ENCODE results near the gene ZNF343.

The ZNF343 gene

DNA sequence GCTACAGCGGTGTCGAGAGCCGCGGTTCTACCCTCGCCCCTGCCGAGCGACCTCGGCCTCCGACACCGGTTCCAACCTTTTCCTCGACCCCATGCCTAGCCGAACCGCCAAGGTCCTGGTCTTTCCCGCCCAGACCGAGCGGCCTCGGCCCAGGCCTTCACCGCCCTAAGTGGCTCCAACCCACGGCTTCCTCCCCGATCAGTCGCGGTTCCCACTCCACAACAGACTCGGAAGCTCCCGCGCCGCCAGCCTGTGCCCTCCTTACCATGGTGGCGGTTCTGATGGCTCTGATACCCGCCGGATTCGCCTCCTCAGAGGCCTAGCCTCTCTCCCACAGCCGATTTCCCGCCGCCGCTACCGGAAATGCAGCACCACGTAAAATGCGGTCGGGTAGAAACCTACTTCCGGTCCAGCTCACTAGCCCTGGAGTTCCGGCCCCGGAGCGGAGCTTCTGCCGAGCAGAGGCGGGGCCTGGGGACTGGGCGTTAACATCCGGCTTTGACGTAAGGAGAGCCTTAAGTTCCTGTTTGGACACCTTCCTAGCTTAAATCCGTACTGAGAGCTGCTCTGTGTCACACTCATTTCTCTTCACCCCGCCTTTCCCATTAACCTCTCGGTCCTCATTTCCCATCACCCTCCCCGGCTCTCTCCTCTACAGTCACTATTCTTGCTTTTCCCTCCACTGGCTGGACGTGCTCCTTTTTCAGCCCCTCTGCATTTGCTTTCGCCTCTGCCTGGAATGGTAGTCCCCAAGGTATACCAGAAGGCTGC is 38.1 kb downstream of the ZNF343 start, which contains the start of gene SNRPB:
Gene SNRPB (minus strand): TSS at position 367 of the 771 bp plus-strand sequence. CDS start 99 bp downstream, at position 268.
- Histone ChIP-seq H4K8ac (ENCODE audit: low read length) (peak within 1 kb of the TSS; percentile 98), H2BK15ac (ENCODE audit: low read depth, poor library complexity, severe bottlenecking) (no peak within 1 kb of the TSS), H3K14ac (ENCODE audit: low read length in 2 of 2) (peak within 1 kb of the TSS in 1 of 2 experiments; percentile 91), H3K4ac (ENCODE audit: low read depth in 1 of 2, low read length in 2 of 2) (peak within 1 kb of the TSS; percentile 93 to 99), H2AK5ac (ENCODE audit: low read length, severe bottlenecking) (peak within 1 kb of the TSS; percentile 78), H3K4me3 (ENCODE audit: insufficient read depth in 1 of 2, low read depth in 1 of 2, low read length in 2 of 2) (peak within 1 kb of the TSS; percentile 93 to 94), H3K18ac (ENCODE audit: low read depth in 1 of 2, low read length in 2 of 2) (peak within 1 kb of the TSS; percentile 95 to 97), H3K4me2 (ENCODE audit: low read length, poor library complexity, severe bottlenecking) (peak within 1 kb of the TSS; percentile 96), H3K27me3 (ENCODE audit: control insufficient read depth in 1 of 2, insufficient read depth in 1 of 2, low read length in 2 of 2) (no peaks in the 10 kb centered on the region), H2BK12ac (ENCODE audit: low read length in 2 of 2) (peak within 1 kb of the TSS in 1 of 2 experiments; percentile 26), H3K27ac (ENCODE audit: low read length, poor library complexity, severe bottlenecking) (peak within 1 kb of the TSS; percentile 95), H2AFZ (ENCODE audit: low read depth, low read length) (peak within 1 kb of the TSS; percentile 93), H3K9me3 (ENCODE audit: control insufficient read depth, low read length) (no peaks in the 10 kb centered on the region), H3K9ac (ENCODE audit: low read length) (peak within 1 kb of the TSS; percentile 99), H2BK5ac (ENCODE audit: low read depth, low read length, poor library complexity, severe bottlenecking) (peak within 1 kb of the TSS; percentile 99), H2BK120ac (ENCODE audit: low read depth, low read length) (peak within 1 kb of the TSS; percentile 80), H3K4me1 (ENCODE audit: control insufficient read depth, insufficient read depth, low read depth, low read length) (peaks cover 6% of the 10 kb centered on the region), H4K91ac (ENCODE audit: low read length) (peak within 1 kb of the TSS; percentile 97), H3K36me3 (ENCODE audit: control insufficient read depth in 1 of 2, insufficient read depth in 2 of 2, low read depth in 1 of 2, low read length in 2 of 2) (peaks cover 11 to 28% of the 10 kb centered on the region in 2 experiments), H3K79me1 (replicated peaks; ENCODE audit: low read length, poor library complexity, severe bottlenecking) (peaks cover 4% of the 10 kb centered on the region), H3K23ac (ENCODE audit: low read length in 2 of 2) (peak within 1 kb of the TSS in 1 of 2 experiments; percentile 79)
- 2% methylated on average over 53 of the region's 53 CpGs for WGBS
- DNase-seq = peak; percentile 99

DNA sequence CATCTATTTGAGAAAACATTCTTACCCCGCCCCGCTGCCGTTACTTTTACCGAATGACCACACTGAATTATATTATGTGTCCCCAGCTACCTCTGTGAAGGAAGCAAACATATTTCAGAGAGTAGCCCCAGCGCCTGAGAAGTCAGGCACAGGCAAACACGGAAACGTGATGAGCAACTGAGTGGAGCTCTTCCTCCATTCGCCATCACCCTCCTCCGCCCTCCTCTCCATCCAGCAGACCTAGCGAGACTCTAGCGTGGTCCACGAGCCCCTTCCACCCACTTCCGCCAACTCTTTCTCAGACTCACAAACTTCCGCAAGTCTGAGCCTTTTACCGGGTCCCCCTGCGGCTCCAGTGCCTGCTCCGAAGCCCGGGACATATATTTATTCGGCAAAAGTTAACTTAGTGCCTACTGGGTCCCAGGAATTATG is 38.7 kb downstream of the ZNF343 start:
- peak overlapping the region; percentile 98 for H4K8ac ChIP-seq (ENCODE audit: low read length)
- no peak overlapping the region for H2BK12ac ChIP-seq (ENCODE audit: low read length in 2 of 2)
- WGBS = under 1% methylated on average over 19 of the region's 19 CpGs

DNA sequence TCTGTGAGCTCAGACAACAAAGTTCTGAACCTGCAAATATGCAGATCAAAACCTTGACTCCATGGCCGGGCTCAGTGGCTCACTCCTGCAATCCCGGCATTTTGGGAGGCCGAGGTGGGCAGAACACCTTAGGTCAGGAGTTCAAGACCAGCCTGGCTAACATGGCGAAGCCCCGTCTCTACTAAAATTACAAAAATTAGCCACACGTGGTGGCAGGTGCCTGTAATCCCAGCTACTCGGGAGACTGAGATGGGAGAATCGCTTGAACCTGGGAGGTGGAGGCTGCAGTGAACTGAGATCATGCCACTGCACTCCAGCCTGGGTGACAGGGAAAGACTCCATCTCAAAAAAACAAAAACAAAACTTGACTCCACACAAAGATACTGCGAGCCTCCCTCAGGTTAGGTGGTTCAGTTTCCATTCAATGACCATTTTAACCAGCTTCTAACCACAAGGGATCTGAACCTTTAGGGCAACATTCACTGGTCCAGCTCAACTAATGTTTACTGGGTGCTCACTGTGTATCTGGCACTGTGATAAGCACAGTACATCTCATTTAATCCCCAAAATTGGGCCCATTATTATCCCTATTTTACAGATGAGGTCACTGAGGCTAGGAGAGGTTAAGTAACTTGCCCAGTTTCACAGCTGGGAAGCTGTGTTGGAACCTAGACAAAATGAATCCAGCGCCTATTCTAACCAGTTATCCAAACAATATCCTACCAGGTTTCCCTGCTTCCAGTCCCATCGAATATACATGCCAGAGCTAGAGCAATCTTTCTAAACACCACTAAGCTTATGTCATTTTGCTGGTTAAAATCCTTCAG is 39.9 kb downstream of the ZNF343 start:
- Histone ChIP-seq H3K27me3 (ENCODE audit: control insufficient read depth in 1 of 2, insufficient read depth in 1 of 2, low read length in 2 of 2) (no peaks in the 10 kb centered on the region), H3K4me1 (ENCODE audit: control insufficient read depth, insufficient read depth, low read depth, low read length) (peaks cover 6% of the 10 kb centered on the region), H2BK120ac (ENCODE audit: low read depth, low read length) (no peak overlapping the region), H2AFZ (ENCODE audit: low read depth, low read length) (no peak overlapping the region), H3K4ac (ENCODE audit: low read depth in 1 of 2, low read length in 2 of 2) (no peak overlapping the region), H4K91ac (ENCODE audit: low read length) (no peak overlapping the region), H3K9me3 (ENCODE audit: control insufficient read depth, low read length) (no peaks in the 10 kb centered on the region), H2BK15ac (ENCODE audit: low read depth, poor library complexity, severe bottlenecking) (no peak overlapping the region), H3K18ac (ENCODE audit: low read depth in 1 of 2, low read length in 2 of 2) (no peak overlapping the region), H2AK5ac (ENCODE audit: low read length, severe bottlenecking) (no peak overlapping the region), H3K4me3 (ENCODE audit: insufficient read depth in 1 of 2, low read depth in 1 of 2, low read length in 2 of 2) (peak overlapping the region in 1 of 2 experiments; percentile 93), H2BK12ac (ENCODE audit: low read length in 2 of 2) (no peak overlapping the region), H3K14ac (ENCODE audit: low read length in 2 of 2) (no peak overlapping the region), H3K79me1 (replicated peaks; ENCODE audit: low read length, poor library complexity, severe bottlenecking) (peaks cover 7% of the 10 kb centered on the region), H3K27ac (ENCODE audit: low read length, poor library complexity, severe bottlenecking) (no peak overlapping the region), H3K4me2 (ENCODE audit: low read length, poor library complexity, severe bottlenecking) (peak overlapping the region; percentile 49), H3K36me3 (ENCODE audit: control insufficient read depth in 1 of 2, insufficient read depth in 2 of 2, low read depth in 1 of 2, low read length in 2 of 2) (peaks cover 14 to 47% of the 10 kb centered on the region in 2 experiments), H4K8ac (ENCODE audit: low read length) (no peak overlapping the region), H3K23ac (ENCODE audit: low read length in 2 of 2) (peak overlapping the region in 1 of 2 experiments; percentile 86), H3K9ac (ENCODE audit: low read length) (peak overlapping the region; percentile 99), H2BK5ac (ENCODE audit: low read depth, low read length, poor library complexity, severe bottlenecking) (no peak overlapping the region)
- DNase-seq = peak; percentile 39
- 91% methylated on average over 10 of the region's 11 CpGs for WGBS

More for the DNA sequence above, 38.7 kb downstream of the ZNF343 start:
- peak overlapping the region in 1 of 2 experiments; percentile 91 for H3K14ac ChIP-seq (ENCODE audit: low read length in 2 of 2)
- no peak overlapping the region for H2AFZ ChIP-seq (ENCODE audit: low read depth, low read length)
- H2BK120ac ChIP-seq (ENCODE audit: low read depth, low read length) = peak overlapping the region; percentile 80
- no peaks in the 10 kb centered on the region for H3K9me3 ChIP-seq (ENCODE audit: control insufficient read depth, low read length)
- H2BK5ac ChIP-seq (ENCODE audit: low read depth, low read length, poor library complexity, severe bottlenecking) = peak overlapping the region; percentile 99
- peak overlapping the region; percentile 95 to 97 for H3K18ac ChIP-seq (ENCODE audit: low read depth in 1 of 2, low read length in 2 of 2)
- no peak overlapping the region for H2BK15ac ChIP-seq (ENCODE audit: low read depth, poor library complexity, severe bottlenecking)
- peaks cover 6% of the 10 kb centered on the region for H3K4me1 ChIP-seq (ENCODE audit: control insufficient read depth, insufficient read depth, low read depth, low read length)
- no peaks in the 10 kb centered on the region for H3K27me3 ChIP-seq (ENCODE audit: control insufficient read depth in 1 of 2, insufficient read depth in 1 of 2, low read length in 2 of 2)
- peak overlapping the region; percentile 78 for H2AK5ac ChIP-seq (ENCODE audit: low read length, severe bottlenecking)
- H3K9ac ChIP-seq (ENCODE audit: low read length) = peak overlapping the region; percentile 99
- peak; percentile 75 for DNase-seq
- peak overlapping the region; percentile 97 for H4K91ac ChIP-seq (ENCODE audit: low read length)
- peak overlapping the region; percentile 93 to 94 for H3K4me3 ChIP-seq (ENCODE audit: insufficient read depth in 1 of 2, low read depth in 1 of 2, low read length in 2 of 2)
- H3K79me1 ChIP-seq (replicated peaks; ENCODE audit: low read length, poor library complexity, severe bottlenecking) = peaks cover 5% of the 10 kb centered on the region
- H3K4me2 ChIP-seq (ENCODE audit: low read length, poor library complexity, severe bottlenecking) = peak overlapping the region; percentile 51
- peaks cover 14 to 34% of the 10 kb centered on the region in 2 experiments for H3K36me3 ChIP-seq (ENCODE audit: control insufficient read depth in 1 of 2, insufficient read depth in 2 of 2, low read depth in 1 of 2, low read length in 2 of 2)
- peak overlapping the region in 1 of 2 experiments; percentile 79 for H3K23ac ChIP-seq (ENCODE audit: low read length in 2 of 2)
- H3K4ac ChIP-seq (ENCODE audit: low read depth in 1 of 2, low read length in 2 of 2) = peak overlapping the region; percentile 93 to 99
- peak overlapping the region; percentile 95 for H3K27ac ChIP-seq (ENCODE audit: low read length, poor library complexity, severe bottlenecking)

Measured in mesenchymal stem cell (in vitro differentiated cells and primary cell).